ENCODE results near the gene RPTOR. TPM values are rescaled to one million over a fixed set of nuclear protein-coding genes. Genes with fewer than 3 reads are reported as not detected.

Gene RPTOR
- total RNA-seq, 1 experiment from 2014 or later = 58.0 TPM

DNA sequence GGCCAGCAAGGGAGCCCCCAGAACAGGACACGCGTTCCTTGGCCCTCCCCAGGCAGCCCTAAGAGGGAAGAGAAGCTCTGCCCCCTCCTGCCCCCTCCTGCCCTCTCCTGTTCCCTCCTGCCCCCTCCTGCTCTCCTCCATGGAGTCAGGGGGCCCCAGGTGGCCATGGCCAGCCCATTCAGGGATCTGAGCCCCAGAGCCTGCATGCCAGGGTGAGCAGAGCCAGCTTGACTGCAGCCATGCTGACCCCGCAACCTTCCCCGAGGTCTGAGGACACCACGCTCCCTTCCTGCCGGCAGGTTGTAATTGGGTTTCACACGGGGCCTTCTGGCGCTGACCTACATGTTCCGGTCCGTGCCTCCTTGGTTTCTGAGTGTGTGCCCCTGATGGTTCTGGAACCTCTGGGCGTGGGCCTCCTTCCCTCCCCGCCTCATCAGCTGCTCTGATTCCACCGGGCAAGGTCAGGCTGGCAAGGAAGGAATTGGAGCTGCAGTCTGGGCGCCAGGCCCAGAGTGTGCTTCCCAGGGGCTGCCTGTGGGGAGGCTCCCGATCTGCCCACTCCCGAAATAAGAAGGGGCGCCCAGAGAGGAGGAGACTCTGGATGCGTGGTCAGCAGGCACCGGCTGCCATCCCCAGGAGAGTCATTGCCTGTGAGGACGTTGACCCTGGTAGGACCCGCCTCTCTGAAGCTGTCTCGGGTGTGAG, 44.5 kb upstream of the RPTOR start:
- H3K4me3 ChIP-seq (ENCODE audit: low read depth in 2 of 2, low read length in 2 of 2) = no peak overlapping the region
- in situ Hi-C loops (cut with HindIII; ENCODE audit: low pct_unique_long_range_greater_than_20kb, low sequenced_read_pairs) = no loop called here
- intact Hi-C loops (cut with micrococcal nuclease; ENCODE audit: unreplicated experiment) = no loop called here
- ChIA-PET CTCF (interaction anchor here (0.6 kb wide), 1 partner anchor 16 kb away, joined by 8 read pairs; no protein-coding TSS in a partner anchor), POLR2A (no interaction called here)
- H3K4me1 ChIP-seq (ENCODE audit: control insufficient read depth, insufficient read depth, low read length) = no peaks in the 10 kb centered on the region
- no peaks in the 10 kb centered on the region for H3K9me3 ChIP-seq (ENCODE audit: control insufficient read depth, insufficient read depth, low read depth, low read length)
- H3K27me3 ChIP-seq (ENCODE audit: control insufficient read depth, insufficient read depth, low read length) = peaks cover 2% of the 10 kb centered on the region; the same call in 1 of the 2 replicates
- H3K36me3 ChIP-seq (ENCODE audit: control insufficient read depth, insufficient read depth, low read length) = no peaks in the 10 kb centered on the region
- BruUV-seq (replicated peaks) = no TSS peak
- no peak for DNase-seq (ENCODE audit: low read depth, low spot score)
- TF ChIP-seq, protein P1, sequence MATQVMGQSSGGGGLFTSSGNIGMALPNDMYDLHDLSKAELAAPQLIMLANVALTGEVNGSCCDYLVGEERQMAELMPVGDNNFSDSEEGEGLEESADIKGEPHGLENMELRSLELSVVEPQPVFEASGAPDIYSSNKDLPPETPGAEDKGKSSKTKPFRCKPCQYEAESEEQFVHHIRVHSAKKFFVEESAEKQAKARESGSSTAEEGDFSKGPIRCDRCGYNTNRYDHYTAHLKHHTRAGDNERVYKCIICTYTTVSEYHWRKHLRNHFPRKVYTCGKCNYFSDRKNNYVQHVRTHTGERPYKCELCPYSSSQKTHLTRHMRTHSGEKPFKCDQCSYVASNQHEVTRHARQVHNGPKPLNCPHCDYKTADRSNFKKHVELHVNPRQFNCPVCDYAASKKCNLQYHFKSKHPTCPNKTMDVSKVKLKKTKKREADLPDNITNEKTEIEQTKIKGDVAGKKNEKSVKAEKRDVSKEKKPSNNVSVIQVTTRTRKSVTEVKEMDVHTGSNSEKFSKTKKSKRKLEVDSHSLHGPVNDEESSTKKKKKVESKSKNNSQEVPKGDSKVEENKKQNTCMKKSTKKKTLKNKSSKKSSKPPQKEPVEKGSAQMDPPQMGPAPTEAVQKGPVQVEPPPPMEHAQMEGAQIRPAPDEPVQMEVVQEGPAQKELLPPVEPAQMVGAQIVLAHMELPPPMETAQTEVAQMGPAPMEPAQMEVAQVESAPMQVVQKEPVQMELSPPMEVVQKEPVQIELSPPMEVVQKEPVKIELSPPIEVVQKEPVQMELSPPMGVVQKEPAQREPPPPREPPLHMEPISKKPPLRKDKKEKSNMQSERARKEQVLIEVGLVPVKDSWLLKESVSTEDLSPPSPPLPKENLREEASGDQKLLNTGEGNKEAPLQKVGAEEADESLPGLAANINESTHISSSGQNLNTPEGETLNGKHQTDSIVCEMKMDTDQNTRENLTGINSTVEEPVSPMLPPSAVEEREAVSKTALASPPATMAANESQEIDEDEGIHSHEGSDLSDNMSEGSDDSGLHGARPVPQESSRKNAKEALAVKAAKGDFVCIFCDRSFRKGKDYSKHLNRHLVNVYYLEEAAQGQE (IDR thresholded peaks at IDR 0.05; ENCODE audit: insufficient read depth in 1 of 2, low read depth in 2 of 2, low read length in 1 of 2) = no peak
- TF ChIP-seq, protein P2, sequence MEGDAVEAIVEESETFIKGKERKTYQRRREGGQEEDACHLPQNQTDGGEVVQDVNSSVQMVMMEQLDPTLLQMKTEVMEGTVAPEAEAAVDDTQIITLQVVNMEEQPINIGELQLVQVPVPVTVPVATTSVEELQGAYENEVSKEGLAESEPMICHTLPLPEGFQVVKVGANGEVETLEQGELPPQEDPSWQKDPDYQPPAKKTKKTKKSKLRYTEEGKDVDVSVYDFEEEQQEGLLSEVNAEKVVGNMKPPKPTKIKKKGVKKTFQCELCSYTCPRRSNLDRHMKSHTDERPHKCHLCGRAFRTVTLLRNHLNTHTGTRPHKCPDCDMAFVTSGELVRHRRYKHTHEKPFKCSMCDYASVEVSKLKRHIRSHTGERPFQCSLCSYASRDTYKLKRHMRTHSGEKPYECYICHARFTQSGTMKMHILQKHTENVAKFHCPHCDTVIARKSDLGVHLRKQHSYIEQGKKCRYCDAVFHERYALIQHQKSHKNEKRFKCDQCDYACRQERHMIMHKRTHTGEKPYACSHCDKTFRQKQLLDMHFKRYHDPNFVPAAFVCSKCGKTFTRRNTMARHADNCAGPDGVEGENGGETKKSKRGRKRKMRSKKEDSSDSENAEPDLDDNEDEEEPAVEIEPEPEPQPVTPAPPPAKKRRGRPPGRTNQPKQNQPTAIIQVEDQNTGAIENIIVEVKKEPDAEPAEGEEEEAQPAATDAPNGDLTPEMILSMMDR (IDR thresholded peaks at IDR 0.05) = no peak
- TF ChIP-seq TCF7L2 (IDR thresholded peaks at IDR 0.05; ENCODE audit: low read depth, low read length) (no peak), POLR2AphosphoS5 (IDR thresholded peaks at IDR 0.05; ENCODE audit: low read depth, low read length) (no peak), SIN3A (IDR thresholded peaks at IDR 0.05; ENCODE audit: borderline replicate concordance, insufficient read depth, low read depth, low read length) (no peak)
- no peak for ATAC-seq
- no peak overlapping the region for H3K27ac ChIP-seq (ENCODE audit: low read length)

DNA sequence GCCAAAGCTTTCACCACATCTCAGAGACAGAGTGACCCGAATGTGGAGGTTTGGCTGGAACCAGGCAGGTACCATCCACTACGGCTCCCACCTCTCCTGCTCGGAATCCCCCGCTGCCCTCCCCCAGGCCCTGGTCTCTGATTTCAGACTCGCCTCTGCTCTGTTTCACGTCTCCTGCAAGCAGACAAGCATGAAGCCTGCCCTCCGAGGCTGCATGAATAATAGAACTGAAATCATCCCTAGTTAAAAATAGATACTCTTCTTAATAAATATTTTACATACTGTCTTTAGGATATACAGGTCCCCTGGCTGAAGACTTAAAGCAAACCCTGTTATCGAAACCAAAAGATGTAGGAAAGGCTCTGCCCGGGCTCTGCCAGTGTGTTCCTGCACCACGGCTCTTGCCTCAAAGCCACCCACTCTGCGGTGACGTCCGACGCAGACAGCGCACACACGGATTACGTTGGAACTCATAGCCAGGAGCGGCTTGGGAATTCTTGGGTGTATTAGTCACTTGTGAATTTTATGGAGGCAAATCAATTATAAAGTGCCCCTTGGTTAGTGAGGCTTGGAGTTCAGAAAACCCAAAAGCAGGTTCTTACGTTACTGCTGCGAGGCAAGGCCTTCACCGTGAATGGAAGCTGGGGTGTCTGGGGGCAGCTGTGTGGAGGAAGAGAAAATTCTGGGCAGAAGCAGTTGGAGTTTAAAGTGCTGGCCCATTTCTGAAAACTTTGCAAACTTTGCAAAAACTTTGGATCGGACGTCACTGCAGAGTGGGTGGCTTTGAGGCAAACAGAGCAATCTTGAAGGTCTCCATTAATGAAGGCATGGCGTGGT, 42.7 kb upstream of the RPTOR start:
- Histone ChIP-seq H3K4me3 (ENCODE audit: low read depth in 2 of 2, low read length in 2 of 2) (no peak overlapping the region), H3K4me1 (ENCODE audit: control insufficient read depth, insufficient read depth, low read length) (no peaks in the 10 kb centered on the region), H3K27ac (ENCODE audit: low read length) (no peak overlapping the region), H3K9me3 (ENCODE audit: control insufficient read depth, insufficient read depth, low read depth, low read length) (no peaks in the 10 kb centered on the region), H3K36me3 (ENCODE audit: control insufficient read depth, insufficient read depth, low read length) (no peaks in the 10 kb centered on the region), H3K27me3 (ENCODE audit: control insufficient read depth, insufficient read depth, low read length) (peaks cover 6% of the 10 kb centered on the region; the same call in 1 of the 2 replicates)
- intact Hi-C loops (cut with micrococcal nuclease; ENCODE audit: unreplicated experiment) (no loop called here), in situ Hi-C loops (cut with HindIII; ENCODE audit: low pct_unique_long_range_greater_than_20kb, low sequenced_read_pairs) (no loop called here)
- ATAC-seq (no peak), DNase-seq (ENCODE audit: low read depth, low spot score) (no peak)
- no TSS peak for BruUV-seq (replicated peaks)
- TF ChIP-seq SIN3A (IDR thresholded peaks at IDR 0.05; ENCODE audit: borderline replicate concordance, insufficient read depth, low read depth, low read length) (no peak), TCF7L2 (IDR thresholded peaks at IDR 0.05; ENCODE audit: low read depth, low read length) (no peak), POLR2AphosphoS5 (IDR thresholded peaks at IDR 0.05; ENCODE audit: low read depth, low read length) (no peak)
- TF ChIP-seq, protein P2 (IDR thresholded peaks at IDR 0.05) = no peak
- TF ChIP-seq, protein P1 (IDR thresholded peaks at IDR 0.05; ENCODE audit: insufficient read depth in 1 of 2, low read depth in 2 of 2, low read length in 1 of 2) = no peak
- ChIA-PET CTCF (no interaction called here), POLR2A (no interaction called here)
